KMS-11 (cell line): ENCODE data around the gene SCGB1D4.

Source experiments
- H2AFZ ChIP-seq: fragments of 200-600 bp; sonication (generic); 2 replicates; pipeline ENCODE4 v1.6.1; 2016; ENCODE audit warnings: antibody characterized with exemption, mixed run types, low read depth
- H3K27ac ChIP-seq: fragments of 200-600 bp; sonication (generic); 2 replicates; pipeline ENCODE4 v1.6.1; 2016; ENCODE audit warnings: mild to moderate bottlenecking, mixed run types
- H3K27me3 ChIP-seq: fragments of 200-600 bp; sonication (generic); 2 replicates; pipeline ENCODE4 v1.6.1; 2017; ENCODE audit warnings: mild to moderate bottlenecking, low read depth, mixed run types, moderate library complexity; ENCODE audit not compliant: insufficient read depth
- H3K36me3 ChIP-seq: fragments of 200-600 bp; sonication (generic); 2 replicates; pipeline ENCODE4 v1.6.1; 2017; ENCODE audit warnings: mild to moderate bottlenecking, mixed run types; ENCODE audit not compliant: insufficient read depth
- H3K4me1 ChIP-seq: fragments of 200-600 bp; sonication (generic); 2 replicates; pipeline ENCODE4 v1.6.1; 2016; ENCODE audit warnings: mild to moderate bottlenecking, low read depth, mixed run types; ENCODE audit not compliant: poor library complexity, severe bottlenecking
- H3K4me2 ChIP-seq: fragments of 200-600 bp; sonication (generic); 2 replicates; pipeline ENCODE4 v1.7.0; 2016; ENCODE audit warnings: mild to moderate bottlenecking, mixed run types
- H3K4me3 ChIP-seq: fragments of 200-600 bp; sonication (generic); IDR thresholded peaks from 2 replicates; pipeline ENCODE4 v1.6.1; 2017; ENCODE audit warnings: low read depth, low read length, mixed read lengths; ENCODE audit not compliant: insufficient read depth
- H3K79me2 ChIP-seq: fragments of 200-600 bp; sonication (generic); 2 replicates; pipeline ENCODE4 v1.6.1; 2016; ENCODE audit warnings: low read depth, mixed run types; ENCODE audit not compliant: insufficient read depth
- H3K9ac ChIP-seq: fragments of 200-600 bp; sonication (generic); 2 replicates; pipeline ENCODE4 v1.6.1; 2016; ENCODE audit warnings: mild to moderate bottlenecking, mixed run types
- H4K20me1 ChIP-seq: fragments of 200-600 bp; sonication (generic); 2 replicates; pipeline ENCODE4 v1.6.1; 2016; ENCODE audit warnings: mild to moderate bottlenecking, mixed run types; ENCODE audit not compliant: insufficient read depth
- TF ChIP-seq, protein P1 (sequence below): fragments of 200-600 bp; sonication (generic); conservative IDR thresholded peaks from 2 replicates; pipeline ENCODE4 v1.6.1; 2017; ENCODE audit warnings: low read depth, mild to moderate bottlenecking, antibody characterized with exemption, low read length, moderate library complexity, mixed read lengths

The SCGB1D4 gene

DNA sequence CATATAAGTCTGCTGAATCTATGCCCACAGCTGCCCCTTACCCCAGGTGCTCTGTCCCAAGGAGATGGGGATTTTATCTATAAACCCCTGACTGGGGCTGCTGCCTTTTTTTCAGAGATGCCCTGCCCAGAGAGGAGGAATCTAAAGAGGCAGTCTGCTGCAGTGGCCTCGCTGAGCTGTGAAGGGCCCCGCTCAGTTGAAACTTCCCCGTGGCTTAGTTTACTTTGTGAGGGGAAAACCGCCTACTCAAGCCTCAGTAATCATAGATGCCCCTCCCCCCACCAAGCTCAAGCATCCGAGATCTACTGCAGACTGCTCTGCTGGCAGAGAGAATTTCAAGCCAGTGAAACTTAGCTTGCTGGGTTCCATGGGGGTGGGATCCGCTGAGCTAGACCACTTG, 7.4 kb upstream of the SCGB1D4 start:
- Histone ChIP-seq H3K79me2 (no peaks in the 10 kb centered on the region), H3K27ac (no peak overlapping the region), H3K36me3 (no peaks in the 10 kb centered on the region), H3K27me3 (no peaks in the 10 kb centered on the region), H3K9ac (no peak overlapping the region), H4K20me1 (no peaks in the 10 kb centered on the region), H3K4me1 (no peaks in the 10 kb centered on the region), H3K4me3 (no peak overlapping the region), H2AFZ (no peak overlapping the region), H3K4me2 (no peak overlapping the region)
- TF ChIP-seq, protein P1, sequence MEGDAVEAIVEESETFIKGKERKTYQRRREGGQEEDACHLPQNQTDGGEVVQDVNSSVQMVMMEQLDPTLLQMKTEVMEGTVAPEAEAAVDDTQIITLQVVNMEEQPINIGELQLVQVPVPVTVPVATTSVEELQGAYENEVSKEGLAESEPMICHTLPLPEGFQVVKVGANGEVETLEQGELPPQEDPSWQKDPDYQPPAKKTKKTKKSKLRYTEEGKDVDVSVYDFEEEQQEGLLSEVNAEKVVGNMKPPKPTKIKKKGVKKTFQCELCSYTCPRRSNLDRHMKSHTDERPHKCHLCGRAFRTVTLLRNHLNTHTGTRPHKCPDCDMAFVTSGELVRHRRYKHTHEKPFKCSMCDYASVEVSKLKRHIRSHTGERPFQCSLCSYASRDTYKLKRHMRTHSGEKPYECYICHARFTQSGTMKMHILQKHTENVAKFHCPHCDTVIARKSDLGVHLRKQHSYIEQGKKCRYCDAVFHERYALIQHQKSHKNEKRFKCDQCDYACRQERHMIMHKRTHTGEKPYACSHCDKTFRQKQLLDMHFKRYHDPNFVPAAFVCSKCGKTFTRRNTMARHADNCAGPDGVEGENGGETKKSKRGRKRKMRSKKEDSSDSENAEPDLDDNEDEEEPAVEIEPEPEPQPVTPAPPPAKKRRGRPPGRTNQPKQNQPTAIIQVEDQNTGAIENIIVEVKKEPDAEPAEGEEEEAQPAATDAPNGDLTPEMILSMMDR = no peak

DNA sequence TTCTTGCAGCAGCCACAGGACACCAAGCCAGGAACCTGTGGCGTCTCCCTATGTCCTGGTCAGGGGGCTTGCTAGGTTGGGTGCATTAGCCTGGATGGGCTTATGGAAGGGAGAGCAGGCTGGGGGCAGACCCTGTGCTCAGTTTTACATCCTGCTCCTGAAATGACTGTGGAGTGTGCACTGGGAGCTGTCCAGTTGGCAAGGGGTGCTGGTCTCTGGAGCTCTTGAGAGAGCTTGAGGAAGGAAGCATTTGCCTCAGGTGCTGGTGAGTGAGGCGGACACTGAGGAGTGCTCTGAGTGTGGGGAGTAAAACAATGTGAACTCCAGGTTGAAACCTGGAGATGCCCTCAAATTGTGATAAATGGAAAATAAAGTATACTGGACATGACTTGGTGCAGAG, 3.4 kb downstream of the SCGB1D4 start:
- H3K79me2 ChIP-seq = no peaks in the 10 kb centered on the region
- H3K9ac ChIP-seq = no peak overlapping the region
- no peak overlapping the region for H3K27ac ChIP-seq
- no peak overlapping the region for H2AFZ ChIP-seq
- TF ChIP-seq, protein P1 = no peak
- no peak overlapping the region for H3K4me2 ChIP-seq
- no peaks in the 10 kb centered on the region for H4K20me1 ChIP-seq
- H3K4me3 ChIP-seq = no peak overlapping the region
- H3K36me3 ChIP-seq = no peaks in the 10 kb centered on the region
- H3K4me1 ChIP-seq = no peaks in the 10 kb centered on the region
- H3K27me3 ChIP-seq = no peaks in the 10 kb centered on the region

DNA sequence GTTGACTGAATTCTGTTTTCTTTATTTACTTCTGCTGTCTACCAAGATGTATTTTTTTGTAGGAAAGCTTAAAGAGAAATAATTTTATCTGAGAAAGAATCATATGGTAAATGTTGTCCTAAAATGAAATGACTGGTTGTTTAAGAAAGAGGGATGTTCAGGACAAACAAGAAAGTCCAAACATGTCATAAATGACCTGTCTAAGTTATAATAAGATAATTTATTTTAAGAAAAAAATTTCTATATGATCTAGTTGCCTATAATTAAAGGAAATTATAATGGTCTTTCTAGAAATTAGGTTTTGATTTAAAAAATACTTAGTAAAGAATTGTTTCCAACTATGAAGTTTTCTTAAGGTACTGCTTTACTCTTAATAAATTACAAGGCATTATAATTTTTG, 18.4 kb downstream of the SCGB1D4 start:
- H3K27me3 ChIP-seq = no peaks in the 10 kb centered on the region
- no peak overlapping the region for H3K9ac ChIP-seq
- no peaks in the 10 kb centered on the region for H4K20me1 ChIP-seq
- H3K36me3 ChIP-seq = no peaks in the 10 kb centered on the region
- H2AFZ ChIP-seq = no peak overlapping the region
- TF ChIP-seq, protein P1 = no peak
- H3K4me2 ChIP-seq = no peak overlapping the region
- H3K4me1 ChIP-seq = no peaks in the 10 kb centered on the region
- H3K4me3 ChIP-seq = no peak overlapping the region
- H3K27ac ChIP-seq = no peak overlapping the region
- no peaks in the 10 kb centered on the region for H3K79me2 ChIP-seq

DNA sequence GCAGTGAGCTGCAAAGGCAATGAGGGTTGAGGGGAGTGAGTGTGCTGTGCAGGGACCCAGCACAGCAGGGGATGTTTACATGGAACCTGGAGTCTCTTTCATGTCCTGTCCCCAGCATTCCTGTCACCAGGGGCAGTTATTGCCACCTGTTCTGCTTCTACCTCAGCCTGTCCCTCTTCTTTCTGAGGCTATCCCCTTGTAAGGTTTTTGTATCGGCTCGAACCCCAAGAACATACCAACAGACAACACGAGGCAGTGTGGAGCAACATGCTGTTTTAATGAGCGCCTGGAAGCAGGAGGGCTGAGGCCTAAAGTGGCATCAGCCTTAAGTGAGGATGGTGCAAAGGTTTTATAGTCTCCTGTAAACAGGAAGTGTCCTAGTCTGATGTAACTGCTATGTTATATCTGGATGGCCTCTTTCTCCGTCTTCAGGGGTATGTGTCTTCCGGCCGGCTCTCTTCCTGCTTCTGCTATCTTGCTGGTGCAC, 25.0 kb downstream of the SCGB1D4 start:
- Histone ChIP-seq H3K9ac (no peak overlapping the region), H3K27ac (no peak overlapping the region), H3K4me1 (no peaks in the 10 kb centered on the region), H2AFZ (no peak overlapping the region), H3K79me2 (no peaks in the 10 kb centered on the region), H3K4me3 (no peak overlapping the region), H3K27me3 (no peaks in the 10 kb centered on the region), H4K20me1 (no peaks in the 10 kb centered on the region), H3K36me3 (no peaks in the 10 kb centered on the region), H3K4me2 (no peak overlapping the region)
- TF ChIP-seq, protein P1 = no peak
